ENCODE data around the gene MAP2. TPM values are rescaled to one million over a fixed set of nuclear protein-coding genes. Genes with fewer than 3 reads are reported as not detected.
A peak's percentile ranks its signal among the peaks of the same experiment; 100 is the strongest.

MAP2 gene
- total and polyA plus RNA-seq, 2 experiments from 2014 or later: 2.9 to 4.4 TPM

DNA sequence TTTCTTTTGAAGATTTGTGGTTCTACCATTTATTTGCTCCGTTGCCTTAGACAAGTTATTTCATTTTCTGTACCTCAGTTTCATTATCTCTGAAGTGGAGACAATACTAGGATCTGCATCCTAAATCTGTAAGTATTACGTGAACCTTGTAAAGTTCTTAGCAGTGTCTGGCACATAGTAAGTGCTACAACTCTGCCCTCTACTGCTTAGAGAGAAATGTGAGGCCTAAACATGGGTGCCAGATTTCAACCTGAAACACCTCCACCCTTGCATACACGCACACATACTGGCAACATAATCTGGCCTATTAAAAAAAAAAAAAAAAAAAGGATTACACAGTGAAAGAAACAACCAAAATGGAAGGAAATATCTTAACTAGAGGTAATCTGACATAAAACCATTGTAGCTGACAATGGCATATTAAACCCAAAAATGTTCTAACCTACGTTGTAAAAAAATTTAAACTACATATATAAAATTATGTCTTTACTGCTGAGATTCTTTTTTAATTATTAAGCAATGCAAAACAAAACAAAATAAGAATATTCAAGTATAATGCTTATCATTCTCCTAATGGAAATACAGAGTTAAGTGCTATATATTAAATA is 132.6 kb downstream of the MAP2 start:
- Histone ChIP-seq H3F3A (replicated peaks; ENCODE audit: low read depth) (no peaks in the 10 kb centered on the region), H2AFZ (no peak overlapping the region), H4K20me1 (replicated peaks; ENCODE audit: insufficient read depth) (no peaks in the 10 kb centered on the region), H3K4me1 (ENCODE audit: insufficient read depth) (no peaks in the 10 kb centered on the region), H3K4me2 (no peak overlapping the region), H3K36me3 (ENCODE audit: insufficient read depth) (no peaks in the 10 kb centered on the region), H3K4me3 (no peak overlapping the region), H3K9me2 (ENCODE audit: insufficient read depth) (no peaks in the 10 kb centered on the region), H3K27me3 (ENCODE audit: insufficient read depth) (no peaks in the 10 kb centered on the region), H3K27ac (ENCODE audit: low read depth) (no peak overlapping the region), H3K79me2 (replicated peaks; ENCODE audit: insufficient read depth) (no peaks in the 10 kb centered on the region)
- peak; percentile 47 for DNase-seq (ENCODE audit: low spot score)
- TF ChIP-seq, protein P1, sequence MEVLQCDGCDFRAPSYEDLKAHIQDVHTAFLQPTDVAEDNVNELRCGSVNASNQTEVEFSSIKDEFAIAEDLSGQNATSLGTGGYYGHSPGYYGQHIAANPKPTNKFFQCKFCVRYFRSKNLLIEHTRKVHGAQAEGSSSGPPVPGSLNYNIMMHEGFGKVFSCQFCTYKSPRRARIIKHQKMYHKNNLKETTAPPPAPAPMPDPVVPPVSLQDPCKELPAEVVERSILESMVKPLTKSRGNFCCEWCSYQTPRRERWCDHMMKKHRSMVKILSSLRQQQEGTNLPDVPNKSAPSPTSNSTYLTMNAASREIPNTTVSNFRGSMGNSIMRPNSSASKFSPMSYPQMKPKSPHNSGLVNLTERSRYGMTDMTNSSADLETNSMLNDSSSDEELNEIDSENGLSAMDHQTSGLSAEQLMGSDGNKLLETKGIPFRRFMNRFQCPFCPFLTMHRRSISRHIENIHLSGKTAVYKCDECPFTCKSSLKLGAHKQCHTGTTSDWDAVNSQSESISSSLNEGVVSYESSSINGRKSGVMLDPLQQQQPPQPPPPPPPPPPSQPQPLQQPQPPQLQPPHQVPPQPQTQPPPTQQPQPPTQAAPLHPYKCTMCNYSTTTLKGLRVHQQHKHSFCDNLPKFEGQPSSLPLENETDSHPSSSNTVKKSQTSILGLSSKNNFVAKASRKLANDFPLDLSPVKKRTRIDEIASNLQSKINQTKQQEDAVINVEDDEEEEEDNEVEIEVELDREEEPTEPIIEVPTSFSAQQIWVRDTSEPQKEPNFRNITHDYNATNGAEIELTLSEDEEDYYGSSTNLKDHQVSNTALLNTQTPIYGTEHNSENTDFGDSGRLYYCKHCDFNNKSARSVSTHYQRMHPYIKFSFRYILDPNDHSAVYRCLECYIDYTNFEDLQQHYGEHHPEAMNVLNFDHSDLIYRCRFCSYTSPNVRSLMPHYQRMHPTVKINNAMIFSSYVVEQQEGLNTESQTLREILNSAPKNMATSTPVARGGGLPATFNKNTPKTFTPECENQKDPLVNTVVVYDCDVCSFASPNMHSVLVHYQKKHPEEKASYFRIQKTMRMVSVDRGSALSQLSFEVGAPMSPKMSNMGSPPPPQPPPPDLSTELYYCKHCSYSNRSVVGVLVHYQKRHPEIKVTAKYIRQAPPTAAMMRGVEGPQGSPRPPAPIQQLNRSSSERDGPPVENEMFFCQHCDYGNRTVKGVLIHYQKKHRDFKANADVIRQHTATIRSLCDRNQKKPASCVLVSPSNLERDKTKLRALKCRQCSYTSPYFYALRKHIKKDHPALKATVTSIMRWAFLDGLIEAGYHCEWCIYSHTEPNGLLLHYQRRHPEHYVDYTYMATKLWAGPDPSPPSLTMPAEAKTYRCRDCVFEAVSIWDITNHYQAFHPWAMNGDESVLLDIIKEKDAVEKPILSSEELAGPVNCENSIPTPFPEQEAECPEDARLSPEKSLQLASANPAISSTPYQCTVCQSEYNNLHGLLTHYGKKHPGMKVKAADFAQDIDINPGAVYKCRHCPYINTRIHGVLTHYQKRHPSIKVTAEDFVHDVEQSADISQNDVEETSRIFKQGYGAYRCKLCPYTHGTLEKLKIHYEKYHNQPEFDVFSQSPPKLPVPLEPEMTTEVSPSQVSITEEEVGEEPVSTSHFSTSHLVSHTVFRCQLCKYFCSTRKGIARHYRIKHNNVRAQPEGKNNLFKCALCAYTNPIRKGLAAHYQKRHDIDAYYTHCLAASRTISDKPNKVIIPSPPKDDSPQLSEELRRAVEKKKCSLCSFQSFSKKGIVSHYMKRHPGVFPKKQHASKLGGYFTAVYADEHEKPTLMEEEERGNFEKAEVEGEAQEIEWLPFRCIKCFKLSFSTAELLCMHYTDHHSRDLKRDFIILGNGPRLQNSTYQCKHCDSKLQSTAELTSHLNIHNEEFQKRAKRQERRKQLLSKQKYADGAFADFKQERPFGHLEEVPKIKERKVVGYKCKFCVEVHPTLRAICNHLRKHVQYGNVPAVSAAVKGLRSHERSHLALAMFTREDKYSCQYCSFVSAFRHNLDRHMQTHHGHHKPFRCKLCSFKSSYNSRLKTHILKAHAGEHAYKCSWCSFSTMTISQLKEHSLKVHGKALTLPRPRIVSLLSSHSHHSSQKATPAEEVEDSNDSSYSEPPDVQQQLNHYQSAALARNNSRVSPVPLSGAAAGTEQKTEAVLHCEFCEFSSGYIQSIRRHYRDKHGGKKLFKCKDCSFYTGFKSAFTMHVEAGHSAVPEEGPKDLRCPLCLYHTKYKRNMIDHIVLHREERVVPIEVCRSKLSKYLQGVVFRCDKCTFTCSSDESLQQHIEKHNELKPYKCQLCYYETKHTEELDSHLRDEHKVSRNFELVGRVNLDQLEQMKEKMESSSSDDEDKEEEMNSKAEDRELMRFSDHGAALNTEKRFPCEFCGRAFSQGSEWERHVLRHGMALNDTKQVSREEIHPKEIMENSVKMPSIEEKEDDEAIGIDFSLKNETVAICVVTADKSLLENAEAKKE (CRISPR knock-in tag; IDR thresholded peaks at IDR 0.05): no peak
- TF ChIP-seq, protein P2, sequence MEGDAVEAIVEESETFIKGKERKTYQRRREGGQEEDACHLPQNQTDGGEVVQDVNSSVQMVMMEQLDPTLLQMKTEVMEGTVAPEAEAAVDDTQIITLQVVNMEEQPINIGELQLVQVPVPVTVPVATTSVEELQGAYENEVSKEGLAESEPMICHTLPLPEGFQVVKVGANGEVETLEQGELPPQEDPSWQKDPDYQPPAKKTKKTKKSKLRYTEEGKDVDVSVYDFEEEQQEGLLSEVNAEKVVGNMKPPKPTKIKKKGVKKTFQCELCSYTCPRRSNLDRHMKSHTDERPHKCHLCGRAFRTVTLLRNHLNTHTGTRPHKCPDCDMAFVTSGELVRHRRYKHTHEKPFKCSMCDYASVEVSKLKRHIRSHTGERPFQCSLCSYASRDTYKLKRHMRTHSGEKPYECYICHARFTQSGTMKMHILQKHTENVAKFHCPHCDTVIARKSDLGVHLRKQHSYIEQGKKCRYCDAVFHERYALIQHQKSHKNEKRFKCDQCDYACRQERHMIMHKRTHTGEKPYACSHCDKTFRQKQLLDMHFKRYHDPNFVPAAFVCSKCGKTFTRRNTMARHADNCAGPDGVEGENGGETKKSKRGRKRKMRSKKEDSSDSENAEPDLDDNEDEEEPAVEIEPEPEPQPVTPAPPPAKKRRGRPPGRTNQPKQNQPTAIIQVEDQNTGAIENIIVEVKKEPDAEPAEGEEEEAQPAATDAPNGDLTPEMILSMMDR (conservative IDR thresholded peaks at IDR 0.05; ENCODE audit: low read depth in 2 of 2): peak; percentile 59 to 82
- no peak overlapping the region for H3K27ac Mint-ChIP-seq
- H3K27me3 Mint-ChIP-seq (ENCODE audit: insufficient read depth, low read depth, poor library complexity): no peaks in the 10 kb centered on the region
- no peak overlapping the region for H3K4me3 Mint-ChIP-seq
- no peaks in the 10 kb centered on the region for H3K4me1 Mint-ChIP-seq
- peak; percentile 65 for ATAC-seq
- H3K9me3 Mint-ChIP-seq: no peaks in the 10 kb centered on the region
- H3K36me3 Mint-ChIP-seq (ENCODE audit: low read depth): no peaks in the 10 kb centered on the region

DNA sequence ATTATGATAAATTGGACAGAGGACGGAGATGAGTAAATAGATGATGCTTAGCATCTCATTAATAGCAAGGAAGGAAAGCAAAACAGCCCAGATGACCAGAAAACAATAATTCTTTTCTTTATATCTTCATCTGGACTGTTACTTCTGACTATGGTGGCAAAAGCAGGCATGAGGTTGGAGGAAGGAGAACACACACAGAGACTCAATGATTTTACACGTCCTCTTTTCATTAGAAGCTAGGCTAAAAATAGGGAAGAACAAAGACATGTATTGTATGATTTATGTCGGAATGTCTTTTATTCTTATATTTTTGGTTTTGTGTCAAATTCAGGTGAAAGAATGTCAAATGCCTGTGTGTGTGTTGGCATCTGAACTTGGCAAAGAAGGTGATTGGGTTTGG is 137.1 kb downstream of the MAP2 start:
- peaks cover 2% of the 10 kb centered on the region; the same call in 2 of the 3 replicates for H3K4me1 Mint-ChIP-seq
- no peaks in the 10 kb centered on the region for H3F3A ChIP-seq (replicated peaks; ENCODE audit: low read depth)
- no peaks in the 10 kb centered on the region for H3K36me3 ChIP-seq (ENCODE audit: insufficient read depth)
- H3K4me3 ChIP-seq: no peak overlapping the region
- H3K27me3 Mint-ChIP-seq (ENCODE audit: insufficient read depth, low read depth, poor library complexity): no peaks in the 10 kb centered on the region
- no peak overlapping the region for H3K4me3 Mint-ChIP-seq
- no peaks in the 10 kb centered on the region for H3K27me3 ChIP-seq (ENCODE audit: insufficient read depth)
- no peak overlapping the region for H3K27ac ChIP-seq (ENCODE audit: low read depth)
- H4K20me1 ChIP-seq (replicated peaks; ENCODE audit: insufficient read depth): no peaks in the 10 kb centered on the region
- no peaks in the 10 kb centered on the region for H3K9me3 Mint-ChIP-seq
- no peak for ATAC-seq
- H3K4me1 ChIP-seq (ENCODE audit: insufficient read depth): no peaks in the 10 kb centered on the region
- H3K27ac Mint-ChIP-seq: no peak overlapping the region
- H3K9me2 ChIP-seq (ENCODE audit: insufficient read depth): no peaks in the 10 kb centered on the region
- no peak overlapping the region for H3K4me2 ChIP-seq
- no peaks in the 10 kb centered on the region for H3K79me2 ChIP-seq (replicated peaks; ENCODE audit: insufficient read depth)
- no peak for DNase-seq (ENCODE audit: low spot score)
- H2AFZ ChIP-seq: no peak overlapping the region
- no peaks in the 10 kb centered on the region for H3K36me3 Mint-ChIP-seq (ENCODE audit: low read depth)
- TF ChIP-seq, protein P2 (conservative IDR thresholded peaks at IDR 0.05; ENCODE audit: low read depth in 2 of 2): no peak
- TF ChIP-seq, protein P3, sequence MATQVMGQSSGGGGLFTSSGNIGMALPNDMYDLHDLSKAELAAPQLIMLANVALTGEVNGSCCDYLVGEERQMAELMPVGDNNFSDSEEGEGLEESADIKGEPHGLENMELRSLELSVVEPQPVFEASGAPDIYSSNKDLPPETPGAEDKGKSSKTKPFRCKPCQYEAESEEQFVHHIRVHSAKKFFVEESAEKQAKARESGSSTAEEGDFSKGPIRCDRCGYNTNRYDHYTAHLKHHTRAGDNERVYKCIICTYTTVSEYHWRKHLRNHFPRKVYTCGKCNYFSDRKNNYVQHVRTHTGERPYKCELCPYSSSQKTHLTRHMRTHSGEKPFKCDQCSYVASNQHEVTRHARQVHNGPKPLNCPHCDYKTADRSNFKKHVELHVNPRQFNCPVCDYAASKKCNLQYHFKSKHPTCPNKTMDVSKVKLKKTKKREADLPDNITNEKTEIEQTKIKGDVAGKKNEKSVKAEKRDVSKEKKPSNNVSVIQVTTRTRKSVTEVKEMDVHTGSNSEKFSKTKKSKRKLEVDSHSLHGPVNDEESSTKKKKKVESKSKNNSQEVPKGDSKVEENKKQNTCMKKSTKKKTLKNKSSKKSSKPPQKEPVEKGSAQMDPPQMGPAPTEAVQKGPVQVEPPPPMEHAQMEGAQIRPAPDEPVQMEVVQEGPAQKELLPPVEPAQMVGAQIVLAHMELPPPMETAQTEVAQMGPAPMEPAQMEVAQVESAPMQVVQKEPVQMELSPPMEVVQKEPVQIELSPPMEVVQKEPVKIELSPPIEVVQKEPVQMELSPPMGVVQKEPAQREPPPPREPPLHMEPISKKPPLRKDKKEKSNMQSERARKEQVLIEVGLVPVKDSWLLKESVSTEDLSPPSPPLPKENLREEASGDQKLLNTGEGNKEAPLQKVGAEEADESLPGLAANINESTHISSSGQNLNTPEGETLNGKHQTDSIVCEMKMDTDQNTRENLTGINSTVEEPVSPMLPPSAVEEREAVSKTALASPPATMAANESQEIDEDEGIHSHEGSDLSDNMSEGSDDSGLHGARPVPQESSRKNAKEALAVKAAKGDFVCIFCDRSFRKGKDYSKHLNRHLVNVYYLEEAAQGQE (IDR thresholded peaks at IDR 0.05; ENCODE audit: unreplicated experiment): no peak
- no peak for TF ChIP-seq ZNF331 (CRISPR knock-in tag; IDR thresholded peaks at IDR 0.05; ENCODE audit: low read depth)
- TF ChIP-seq JUNB (IDR thresholded peaks at IDR 0.05; ENCODE audit: unreplicated experiment): no peak
- no peak for TF ChIP-seq CREB1 (CRISPR knock-in tag; IDR thresholded peaks at IDR 0.05; ENCODE audit: low read depth)
- no peak for TF ChIP-seq POLR2AphosphoS5 (IDR thresholded peaks at IDR 0.05; ENCODE audit: low read depth)

All from GM23338 (cell line).